ENCODE results near the gene NPHP4. TPM values are rescaled to one million over a fixed set of nuclear protein-coding genes. Genes with fewer than 3 reads are reported as not detected.

Gene NPHP4
- total and polyA plus RNA-seq, 9 of the 15 experiments (the other 6 are each of a cell fraction or from before 2014, with no cell fraction given): 0.52 to 26.2 (median 6.7) TPM

GRCh38 chr1:5983361-5984103, 8.7 kb downstream of the NPHP4 start (continued):
- no peak for TF ChIP-seq CHD7 (IDR thresholded peaks at IDR 0.05; ENCODE audit: low read depth, low read length)
- no peak for TF ChIP-seq NFYB (IDR thresholded peaks at IDR 0.05; ENCODE audit: extremely low read depth, insufficient read length)
- no peak for TF ChIP-seq RFX5 (IDR thresholded peaks at IDR 0.05; ENCODE audit: low read depth, low read length)
- TF ChIP-seq, protein P1, sequence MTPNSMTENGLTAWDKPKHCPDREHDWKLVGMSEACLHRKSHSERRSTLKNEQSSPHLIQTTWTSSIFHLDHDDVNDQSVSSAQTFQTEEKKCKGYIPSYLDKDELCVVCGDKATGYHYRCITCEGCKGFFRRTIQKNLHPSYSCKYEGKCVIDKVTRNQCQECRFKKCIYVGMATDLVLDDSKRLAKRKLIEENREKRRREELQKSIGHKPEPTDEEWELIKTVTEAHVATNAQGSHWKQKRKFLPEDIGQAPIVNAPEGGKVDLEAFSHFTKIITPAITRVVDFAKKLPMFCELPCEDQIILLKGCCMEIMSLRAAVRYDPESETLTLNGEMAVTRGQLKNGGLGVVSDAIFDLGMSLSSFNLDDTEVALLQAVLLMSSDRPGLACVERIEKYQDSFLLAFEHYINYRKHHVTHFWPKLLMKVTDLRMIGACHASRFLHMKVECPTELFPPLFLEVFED (CRISPR knock-in tag; conservative IDR thresholded peaks at IDR 0.05): no peak
- peak; percentile 37; the same call in 1 of the 2 replicates for TF ChIP-seq SMARCA4 (IDR thresholded peaks at IDR 0.05)
- no peak for TF ChIP-seq MXI1 (IDR thresholded peaks at IDR 0.05; ENCODE audit: low read depth, low read length)
- TF ChIP-seq, protein P2, sequence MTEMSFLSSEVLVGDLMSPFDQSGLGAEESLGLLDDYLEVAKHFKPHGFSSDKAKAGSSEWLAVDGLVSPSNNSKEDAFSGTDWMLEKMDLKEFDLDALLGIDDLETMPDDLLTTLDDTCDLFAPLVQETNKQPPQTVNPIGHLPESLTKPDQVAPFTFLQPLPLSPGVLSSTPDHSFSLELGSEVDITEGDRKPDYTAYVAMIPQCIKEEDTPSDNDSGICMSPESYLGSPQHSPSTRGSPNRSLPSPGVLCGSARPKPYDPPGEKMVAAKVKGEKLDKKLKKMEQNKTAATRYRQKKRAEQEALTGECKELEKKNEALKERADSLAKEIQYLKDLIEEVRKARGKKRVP (CRISPR knock-in tag; IDR thresholded peaks at IDR 0.05): no peak
- TF ChIP-seq POLR2A (conservative IDR thresholded peaks at IDR 0.05): no peak
- no peak for TF ChIP-seq SMARCB1 (IDR thresholded peaks at IDR 0.05; ENCODE audit: insufficient read length, low read depth)
- TF ChIP-seq ZEB2 (IDR thresholded peaks at IDR 0.05): no peak
- TF ChIP-seq ZNF174 (CRISPR knock-in tag; IDR thresholded peaks at IDR 0.05): no peak
- TF ChIP-seq SNRNP70 (optimal IDR thresholded peaks at IDR 0.05; ENCODE audit: low read depth, low read length): no peak
- TF ChIP-seq FOSL1 (tag; conservative IDR thresholded peaks at IDR 0.05): peak; percentile 89
- no peak for TF ChIP-seq ZNF695 (CRISPR knock-in tag; IDR thresholded peaks at IDR 0.05)
